Breast epithelium (tissue), 3 donors: ENCODE results near the gene ETS2.

Experiments used
- POLR2A ChIP-seq: fragments of 450-650 bp; IDR thresholded peaks from one replicate; pipeline ENCODE4 v1.6.1; 2016; ENCODE audit warnings: antibody characterized with exemption, mild to moderate bottlenecking, moderate library complexity
- POLR2AphosphoS5 ChIP-seq, 3 donors: sonication (generic); formaldehyde crosslinking; IDR thresholded peaks; one replicate each; pipeline ENCODE4 v1.6.1; 2017; ENCODE audit warnings: antibody characterized with exemption in 3 of 3

DNA sequence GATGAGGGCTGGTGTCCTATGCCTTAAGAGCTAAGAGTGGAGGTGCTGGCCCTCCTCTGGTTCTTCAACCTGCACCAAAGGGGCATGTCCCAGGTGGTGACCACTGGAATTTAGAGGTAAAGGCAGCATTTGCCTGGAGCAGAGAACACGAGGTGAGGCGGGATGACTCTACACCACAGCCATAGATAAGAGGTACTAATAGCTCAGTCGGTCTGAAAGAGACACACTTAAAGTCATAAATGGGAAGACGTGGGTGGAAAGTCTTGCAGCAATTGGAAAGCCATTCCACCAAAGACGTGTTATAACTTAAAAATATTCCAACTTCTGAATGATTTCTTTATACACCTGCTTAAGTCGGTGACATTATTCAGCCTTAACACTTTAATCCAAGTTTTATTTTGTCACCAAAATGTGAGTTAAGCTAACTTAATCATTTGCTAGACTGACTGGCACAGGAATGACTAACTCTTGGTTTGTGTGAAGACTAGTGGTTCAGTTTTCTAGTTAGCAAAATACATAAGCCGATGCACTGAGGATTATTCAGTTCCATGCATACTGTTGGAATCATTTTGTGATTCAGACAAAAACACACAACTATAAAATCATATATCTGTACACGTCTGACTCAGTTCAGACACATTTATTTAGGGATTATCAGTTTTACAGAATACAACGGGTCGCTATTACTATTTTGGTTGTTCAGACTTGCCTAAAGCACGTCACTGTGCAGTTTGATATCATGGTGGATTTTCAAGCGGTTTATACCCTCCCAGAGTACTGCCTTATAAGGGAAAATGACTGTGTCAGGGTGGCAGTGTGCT is 4.6 kb upstream of the ETS2 start:
- TF ChIP-seq POLR2AphosphoS5 (IDR thresholded peaks at IDR 0.05) (no peak), POLR2A (no peak)
